ENCODE data around the gene TMC6. TPM values are rescaled to one million over a fixed set of nuclear protein-coding genes. Genes with fewer than 3 reads are reported as not detected.

Gene TMC6
- total and polyA plus RNA-seq, 2 of the 4 experiments (the other 2 are of a cell fraction) = 0.19 TPM; not detected in 1

DNA sequence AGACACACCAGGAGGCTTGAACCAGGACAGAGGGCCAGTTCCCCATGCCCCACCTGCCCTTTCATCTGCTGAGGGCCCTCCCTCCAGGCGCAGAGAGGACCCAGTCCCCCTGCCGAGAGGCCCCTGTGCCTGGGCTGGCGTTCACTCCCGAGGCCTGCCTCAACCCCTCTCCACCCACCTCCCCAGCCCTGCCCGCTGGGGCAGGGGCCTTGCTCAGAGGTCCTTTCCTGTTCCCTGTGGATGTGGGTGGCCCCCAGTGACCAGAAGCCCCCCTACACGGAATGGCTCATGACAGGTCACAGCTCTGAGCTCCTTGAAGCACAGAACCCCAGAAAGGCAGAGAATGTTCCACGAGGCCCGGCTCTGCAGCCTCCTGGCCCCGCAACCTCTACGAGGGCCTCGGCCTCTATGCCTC lies 6.7 kb downstream of the TMC6 start:
- H3K4ac ChIP-seq (ENCODE audit: low read depth, low read length) = no peak overlapping the region
- no peak overlapping the region for H2BK5ac ChIP-seq (ENCODE audit: low read depth, low read length, poor library complexity, severe bottlenecking)
- 82% methylated on average over 6 of the region's 11 CpGs; no CpG with 5 or more reads in 1 of the 2 experiments for WGBS, 2 experiments (ENCODE audit: extremely low coverage in 2 of 2, insufficient read length in 1 of 2)
- no peak overlapping the region for H3K18ac ChIP-seq (ENCODE audit: low read depth, low read length)
- ChIA-PET POLR2A (ENCODE audit: unreplicated experiment) (no interaction called here), CTCF (interaction anchor here (0.9 kb wide), 1 partner anchor 55 kb away, joined by 3 read pairs; no protein-coding TSS in a partner anchor)
- H4K8ac ChIP-seq (ENCODE audit: low read depth in 2 of 2, low read length in 2 of 2) = no peak overlapping the region
- no peaks in the 10 kb centered on the region for H3K4me1 ChIP-seq (ENCODE audit: control insufficient read depth, insufficient read depth, low read length)
- BruUV-seq (replicated peaks) = no TSS peak
- H2BK20ac ChIP-seq (ENCODE audit: low read depth, low read length) = no peak overlapping the region
- H3K79me1 ChIP-seq (ENCODE audit: low read depth in 1 of 2, low read length in 2 of 2) = no peaks in the 10 kb centered on the region
- no peak overlapping the region for H2AK9ac ChIP-seq (replicated peaks; ENCODE audit: low read depth, low read length, poor library complexity)
- H3K27ac ChIP-seq (ENCODE audit: insufficient read depth, low read length) = no peak overlapping the region
- intact Hi-C loops (cut with micrococcal nuclease) (no loop called here), in situ Hi-C loops (cut with MboI; ENCODE audit: low sequenced_read_pairs) (no loop called here), dilution Hi-C loops (cut with HindIII; ENCODE audit: low sequenced_read_pairs, unreplicated experiment) (no loop called here)
- no peak overlapping the region for H4K5ac ChIP-seq (ENCODE audit: low read depth, low read length)
- ATAC-seq (ENCODE audit: low read depth) = no peak
- H3K56ac ChIP-seq (ENCODE audit: extremely low read depth, insufficient read depth, low read length) = no peak overlapping the region
- no peak overlapping the region for H2AK5ac ChIP-seq (ENCODE audit: low read depth, low read length)
- H2BK15ac ChIP-seq (ENCODE audit: low read depth, low read length) = no peak overlapping the region
- peaks cover 7% of the 10 kb centered on the region; the same call in 1 of the 2 replicates for H3K27me3 ChIP-seq (ENCODE audit: control insufficient read depth, insufficient read depth, low read length)
- no peak for TF ChIP-seq BHLHE40 (IDR thresholded peaks at IDR 0.05; ENCODE audit: low read depth, low read length)
- no peak for TF ChIP-seq FOS (IDR thresholded peaks at IDR 0.05; ENCODE audit: low read depth, low read length)
- H2AFZ ChIP-seq (replicated peaks; ENCODE audit: low read length, poor library complexity) = no peak overlapping the region
- no peak overlapping the region for H3K4me3 ChIP-seq (ENCODE audit: insufficient read depth, low read depth, low read length)
- H3K9me3 ChIP-seq (ENCODE audit: control insufficient read depth, insufficient read depth, low read length) = no peaks in the 10 kb centered on the region
- H3K23ac ChIP-seq (ENCODE audit: low read depth, low read length) = no peak overlapping the region
- H3K4me2 ChIP-seq (ENCODE audit: low read depth, low read length) = no peak overlapping the region
- H2BK120ac ChIP-seq (ENCODE audit: low read depth, low read length) = no peak overlapping the region
- H4K91ac ChIP-seq (ENCODE audit: insufficient read depth, low read depth, low read length) = no peak overlapping the region
- no peak overlapping the region for H3K14ac ChIP-seq (replicated peaks; ENCODE audit: low read depth, low read length)
- H3K9ac ChIP-seq (ENCODE audit: low read depth, low read length) = no peak overlapping the region
- H3K9me1 ChIP-seq (ENCODE audit: insufficient read depth, low read length) = no peaks in the 10 kb centered on the region
- no peak for DNase-seq
- H3K36me3 ChIP-seq (ENCODE audit: control insufficient read depth, insufficient read depth, low read length) = no peaks in the 10 kb centered on the region
- H4K20me1 ChIP-seq (ENCODE audit: insufficient read depth, low read length) = no peaks in the 10 kb centered on the region; the same call in 1 of the 2 replicates

All from IMR-90 (cell line).